Measurements from ENCODE around the gene DLGAP5. TPM values are rescaled to one million over a fixed set of nuclear protein-coding genes. Genes with fewer than 3 reads are reported as not detected.

Gene DLGAP5
- total RNA-seq, 2 donors from 2014 or later, result 10.5 to 35.9 TPM

- Histone ChIP-seq H3K9me3 (no peaks in the 10 kb centered on the region), H3K27ac (peak overlapping the region; percentile 79)
Measured at GRCh38 chr14:55115460-55115859, 75.9 kb downstream of the DLGAP5 start.

GRCh38 chr14:55114720-55115119 lies 76.7 kb downstream of the DLGAP5 start:
- DNase-seq, result no peak
- H3K27me3 ChIP-seq, result no peaks in the 10 kb centered on the region
- H3K27ac ChIP-seq, result peak overlapping the region; percentile 40
- H3K36me3 ChIP-seq, result no peaks in the 10 kb centered on the region
- peak overlapping the region in 1 of 2 donors; percentile 40 for H3K9ac ChIP-seq (ENCODE audit: low read depth in 2 of 2, low read length in 2 of 2)
- H3K4me1 ChIP-seq, result peaks cover 4% of the 10 kb centered on the region
- intact Hi-C loops (cut with DNase I), result no loop called here
- no peaks in the 10 kb centered on the region for H3K9me3 ChIP-seq
- TF ChIP-seq CTCF (IDR thresholded peaks at IDR 0.05), result no peak
- no peak overlapping the region for H3K4me3 ChIP-seq

More at GRCh38 chr14:55115460-55115859, 75.9 kb downstream of the DLGAP5 start:
- H3K9ac ChIP-seq (ENCODE audit: low read depth in 2 of 2, low read length in 2 of 2), result peak overlapping the region in 1 of 2 donors; percentile 48
- peaks cover 6% of the 10 kb centered on the region for H3K4me1 ChIP-seq
- TF ChIP-seq CTCF (IDR thresholded peaks at IDR 0.05), result no peak
- intact Hi-C loops (cut with DNase I), result no loop called here
- H3K4me3 ChIP-seq, result no peak overlapping the region
- no peaks in the 10 kb centered on the region for H3K27me3 ChIP-seq
- no peaks in the 10 kb centered on the region for H3K36me3 ChIP-seq
- DNase-seq, result no peak

- no peaks in the 10 kb centered on the region for H3K27me3 ChIP-seq
- H3K9ac ChIP-seq (ENCODE audit: low read depth in 2 of 2, low read length in 2 of 2), result no peak overlapping the region
- no peak for DNase-seq
- no peak overlapping the region for H3K4me3 ChIP-seq
- H3K36me3 ChIP-seq, result no peaks in the 10 kb centered on the region
- H3K4me1 ChIP-seq, result peaks cover 17% of the 10 kb centered on the region
- TF ChIP-seq CTCF (IDR thresholded peaks at IDR 0.05), result no peak
- no peak overlapping the region for H3K27ac ChIP-seq
- intact Hi-C loops (cut with DNase I), result no loop called here
- no peaks in the 10 kb centered on the region for H3K9me3 ChIP-seq
Measured at GRCh38 chr14:55111122-55111708, 80.2 kb downstream of the DLGAP5 start.

- H3K4me1 ChIP-seq, result peaks cover 13% of the 10 kb centered on the region
- no peak for TF ChIP-seq CTCF (IDR thresholded peaks at IDR 0.05)
- DNase-seq, result no peak
Measured at GRCh38 chr14:55109836-55110235, 81.5 kb downstream of the DLGAP5 start.

GRCh38 chr14:55107766-55108554 lies 83.4 kb downstream of the DLGAP5 start:
- TF ChIP-seq CTCF (IDR thresholded peaks at IDR 0.05), result no peak
- H3K4me3 ChIP-seq, result no peak overlapping the region
- H3K27ac ChIP-seq, result peak overlapping the region; percentile 86
- no peaks in the 10 kb centered on the region for H3K27me3 ChIP-seq
- peaks cover 23% of the 10 kb centered on the region for H3K4me1 ChIP-seq
- peak overlapping the region; percentile 58 to 75 for H3K9ac ChIP-seq (ENCODE audit: low read depth in 2 of 2, low read length in 2 of 2)
- H3K9me3 ChIP-seq, result no peaks in the 10 kb centered on the region
- peak; percentile 83 for DNase-seq
- no peaks in the 10 kb centered on the region for H3K36me3 ChIP-seq
- intact Hi-C loops (cut with DNase I), result no loop called here

More at GRCh38 chr14:55109836-55110235, 81.5 kb downstream of the DLGAP5 start:
- intact Hi-C loops (cut with DNase I), result no loop called here
- no peaks in the 10 kb centered on the region for H3K36me3 ChIP-seq
- H3K27ac ChIP-seq, result no peak overlapping the region
- no peak overlapping the region for H3K9ac ChIP-seq (ENCODE audit: low read depth in 2 of 2, low read length in 2 of 2)
- no peaks in the 10 kb centered on the region for H3K27me3 ChIP-seq
- H3K4me3 ChIP-seq, result no peak overlapping the region
- H3K9me3 ChIP-seq, result no peaks in the 10 kb centered on the region
